ENCODE data around the gene SMIM32. TPM values are rescaled to one million over a fixed set of nuclear protein-coding genes. Genes with fewer than 3 reads are reported as not detected.

The SMIM32 gene
- total RNA-seq, 1 experiment from 2014 or later: 0.37 TPM

GRCh38 chr5:136164226-136164625, 28.7 kb downstream of the SMIM32 start:
- no peak overlapping the region for H3K27ac Mint-ChIP-seq
- no peaks in the 10 kb centered on the region; the same call in 1 of the 2 replicates for H3K4me1 Mint-ChIP-seq
- DNase-seq (ENCODE audit: low spot score) (no peak), ATAC-seq (no peak)
- no peak overlapping the region for H3K4me3 Mint-ChIP-seq
- peaks cover 21% of the 10 kb centered on the region for H3K36me3 Mint-ChIP-seq
- no peaks in the 10 kb centered on the region for H3K9me3 Mint-ChIP-seq
- ChIA-PET POLR2A (no interaction called here), CTCF (no interaction called here)
- TF ChIP-seq, protein P1, sequence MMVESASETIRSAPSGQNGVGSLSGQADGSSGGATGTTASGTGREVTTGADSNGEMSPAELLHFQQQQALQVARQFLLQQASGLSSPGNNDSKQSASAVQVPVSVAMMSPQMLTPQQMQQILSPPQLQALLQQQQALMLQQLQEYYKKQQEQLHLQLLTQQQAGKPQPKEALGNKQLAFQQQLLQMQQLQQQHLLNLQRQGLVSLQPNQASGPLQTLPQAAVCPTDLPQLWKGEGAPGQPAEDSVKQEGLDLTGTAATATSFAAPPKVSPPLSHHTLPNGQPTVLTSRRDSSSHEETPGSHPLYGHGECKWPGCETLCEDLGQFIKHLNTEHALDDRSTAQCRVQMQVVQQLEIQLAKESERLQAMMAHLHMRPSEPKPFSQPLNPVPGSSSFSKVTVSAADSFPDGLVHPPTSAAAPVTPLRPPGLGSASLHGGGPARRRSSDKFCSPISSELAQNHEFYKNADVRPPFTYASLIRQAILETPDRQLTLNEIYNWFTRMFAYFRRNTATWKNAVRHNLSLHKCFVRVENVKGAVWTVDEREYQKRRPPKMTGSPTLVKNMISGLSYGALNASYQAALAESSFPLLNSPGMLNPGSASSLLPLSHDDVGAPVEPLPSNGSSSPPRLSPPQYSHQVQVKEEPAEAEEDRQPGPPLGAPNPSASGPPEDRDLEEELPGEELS (CRISPR knock-in tag; IDR thresholded peaks at IDR 0.05): no peak
- no peak for TF ChIP-seq FOXJ3 (CRISPR knock-in tag; IDR thresholded peaks at IDR 0.05; ENCODE audit: borderline replicate concordance)
- TF ChIP-seq E2F4 (CRISPR knock-in tag; IDR thresholded peaks at IDR 0.05; ENCODE audit: borderline replicate concordance, low read depth): no peak
- TF ChIP-seq, protein P2, sequence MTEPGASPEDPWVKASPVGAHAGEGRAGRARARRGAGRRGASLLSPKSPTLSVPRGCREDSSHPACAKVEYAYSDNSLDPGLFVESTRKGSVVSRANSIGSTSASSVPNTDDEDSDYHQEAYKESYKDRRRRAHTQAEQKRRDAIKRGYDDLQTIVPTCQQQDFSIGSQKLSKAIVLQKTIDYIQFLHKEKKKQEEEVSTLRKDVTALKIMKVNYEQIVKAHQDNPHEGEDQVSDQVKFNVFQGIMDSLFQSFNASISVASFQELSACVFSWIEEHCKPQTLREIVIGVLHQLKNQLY (CRISPR knock-in tag; IDR thresholded peaks at IDR 0.05): no peak
- no peak for TF ChIP-seq MAX (CRISPR knock-in tag; IDR thresholded peaks at IDR 0.05)
- TF ChIP-seq, protein P3, sequence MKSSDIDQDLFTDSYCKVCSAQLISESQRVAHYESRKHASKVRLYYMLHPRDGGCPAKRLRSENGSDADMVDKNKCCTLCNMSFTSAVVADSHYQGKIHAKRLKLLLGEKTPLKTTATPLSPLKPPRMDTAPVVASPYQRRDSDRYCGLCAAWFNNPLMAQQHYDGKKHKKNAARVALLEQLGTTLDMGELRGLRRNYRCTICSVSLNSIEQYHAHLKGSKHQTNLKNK (CRISPR knock-in tag; IDR thresholded peaks at IDR 0.05): no peak
- TF ChIP-seq ATF1 (CRISPR knock-in tag; IDR thresholded peaks at IDR 0.05): no peak
- no peak for TF ChIP-seq ELF4 (CRISPR knock-in tag; IDR thresholded peaks at IDR 0.05; ENCODE audit: low read depth)
- TF ChIP-seq KAT7 (CRISPR knock-in tag; IDR thresholded peaks at IDR 0.05; ENCODE audit: borderline replicate concordance): no peak
- TF ChIP-seq NR1H2 (CRISPR knock-in tag; IDR thresholded peaks at IDR 0.05): no peak
- no peak for TF ChIP-seq HMGA2 (CRISPR knock-in tag; IDR thresholded peaks at IDR 0.05)
- no peak for TF ChIP-seq ZBTB43 (CRISPR knock-in tag; IDR thresholded peaks at IDR 0.05)
- H3K27me3 Mint-ChIP-seq (ENCODE audit: low read depth): no peaks in the 10 kb centered on the region

- Mint-ChIP-seq H3K4me1 (no peaks in the 10 kb centered on the region; the same call in 1 of the 2 replicates), H3K9me3 (peaks cover 3% of the 10 kb centered on the region), H3K27me3 (ENCODE audit: low read depth) (no peaks in the 10 kb centered on the region), H3K27ac (peak overlapping the region; percentile 37; the same call in 1 of the 2 replicates), H3K36me3 (peaks cover 17% of the 10 kb centered on the region), H3K4me3 (no peak overlapping the region)
- ChIA-PET POLR2A (no interaction called here), CTCF (interaction anchor here (1.3 kb wide), 1 partner anchor 185 kb away, joined by 3 read pairs; no protein-coding TSS in a partner anchor)
- DNase-seq (ENCODE audit: low spot score) (no peak), ATAC-seq (no peak)
- TF ChIP-seq ZNF425 (CRISPR knock-in tag; conservative IDR thresholded peaks at IDR 0.05): no peak
- TF ChIP-seq CREB1 (CRISPR knock-in tag; IDR thresholded peaks at IDR 0.05): no peak
- TF ChIP-seq, protein P4, sequence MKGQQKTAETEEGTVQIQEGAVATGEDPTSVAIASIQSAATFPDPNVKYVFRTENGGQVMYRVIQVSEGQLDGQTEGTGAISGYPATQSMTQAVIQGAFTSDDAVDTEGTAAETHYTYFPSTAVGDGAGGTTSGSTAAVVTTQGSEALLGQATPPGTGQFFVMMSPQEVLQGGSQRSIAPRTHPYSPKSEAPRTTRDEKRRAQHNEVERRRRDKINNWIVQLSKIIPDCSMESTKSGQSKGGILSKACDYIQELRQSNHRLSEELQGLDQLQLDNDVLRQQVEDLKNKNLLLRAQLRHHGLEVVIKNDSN (CRISPR knock-in tag; IDR thresholded peaks at IDR 0.05): no peak
- TF ChIP-seq, protein P3 (CRISPR knock-in tag; IDR thresholded peaks at IDR 0.05): no peak
- no peak for TF ChIP-seq ZNF423 (CRISPR knock-in tag; IDR thresholded peaks at IDR 0.05)
- TF ChIP-seq IRF1 (CRISPR knock-in tag; IDR thresholded peaks at IDR 0.05): no peak
- no peak for TF ChIP-seq MXD4 (CRISPR knock-in tag; IDR thresholded peaks at IDR 0.05; ENCODE audit: borderline replicate concordance)
- TF ChIP-seq ZNF396 (CRISPR knock-in tag; IDR thresholded peaks at IDR 0.05; ENCODE audit: borderline replicate concordance): no peak
- no peak for TF ChIP-seq ZSCAN18 (CRISPR knock-in tag; IDR thresholded peaks at IDR 0.05)
- TF ChIP-seq ZBTB21 (CRISPR knock-in tag; IDR thresholded peaks at IDR 0.05; ENCODE audit: borderline replicate concordance): no peak
- no peak for TF ChIP-seq USF2 (CRISPR knock-in tag; IDR thresholded peaks at IDR 0.05)
Measured at GRCh38 chr5:136162008-136162407, 31.0 kb downstream of the SMIM32 start.
